AG04449 (cell line): ENCODE results near the gene PRPF31.

Experiments
- CTCF ChIA-PET: fragments of 350-600 bp; formaldehyde crosslinking; extraction: SDS; loops from one replicate; lab custom pipeline; 2021; ENCODE audit warnings: antibody characterized with exemption; lab: Yijun Ruan, JAX
- POLR2A ChIA-PET: fragments of 400-600, 350-600 bp; formaldehyde crosslinking; extraction: SDS; loops from one replicate; lab custom pipeline; 2020; ENCODE audit warnings: antibody characterized with exemption, inconsistent platforms; lab: Yijun Ruan, JAX
- DNase-seq: peaks from one replicate; pipeline ENCODE4 v3.0.0-alpha.2; 2010; ENCODE audit warnings: low read depth, low spot score
- H3K4me3 ChIP-seq: 2 replicates; pipeline ENCODE4 v1.5.1; 2011; ENCODE audit warnings: low read depth, mild to moderate bottlenecking, control low read depth, low read length
- TF ChIP-seq, protein P1 (sequence below): IDR thresholded peaks from one replicate; pipeline ENCODE4 v1.5.1; 2011; ENCODE audit warnings: mild to moderate bottlenecking, moderate library complexity, low read length, control low read depth, inconsistent platforms; ENCODE audit not compliant: insufficient read depth; ENCODE audit errors: missing control alignments

Gene PRPF31

GRCh38 chr19:54172471-54173358 lies 57.2 kb downstream of the PRPF31 start, which contains the start of gene TMC4:
TMC4 (minus strand) TSS chr19:54173160; CDS start chr19:54173117, 43 bp downstream.
- no peak for DNase-seq
- H3K4me3 ChIP-seq: no peak within 1 kb of the TSS
- TF ChIP-seq, protein P1, sequence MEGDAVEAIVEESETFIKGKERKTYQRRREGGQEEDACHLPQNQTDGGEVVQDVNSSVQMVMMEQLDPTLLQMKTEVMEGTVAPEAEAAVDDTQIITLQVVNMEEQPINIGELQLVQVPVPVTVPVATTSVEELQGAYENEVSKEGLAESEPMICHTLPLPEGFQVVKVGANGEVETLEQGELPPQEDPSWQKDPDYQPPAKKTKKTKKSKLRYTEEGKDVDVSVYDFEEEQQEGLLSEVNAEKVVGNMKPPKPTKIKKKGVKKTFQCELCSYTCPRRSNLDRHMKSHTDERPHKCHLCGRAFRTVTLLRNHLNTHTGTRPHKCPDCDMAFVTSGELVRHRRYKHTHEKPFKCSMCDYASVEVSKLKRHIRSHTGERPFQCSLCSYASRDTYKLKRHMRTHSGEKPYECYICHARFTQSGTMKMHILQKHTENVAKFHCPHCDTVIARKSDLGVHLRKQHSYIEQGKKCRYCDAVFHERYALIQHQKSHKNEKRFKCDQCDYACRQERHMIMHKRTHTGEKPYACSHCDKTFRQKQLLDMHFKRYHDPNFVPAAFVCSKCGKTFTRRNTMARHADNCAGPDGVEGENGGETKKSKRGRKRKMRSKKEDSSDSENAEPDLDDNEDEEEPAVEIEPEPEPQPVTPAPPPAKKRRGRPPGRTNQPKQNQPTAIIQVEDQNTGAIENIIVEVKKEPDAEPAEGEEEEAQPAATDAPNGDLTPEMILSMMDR: no peak

DNA sequence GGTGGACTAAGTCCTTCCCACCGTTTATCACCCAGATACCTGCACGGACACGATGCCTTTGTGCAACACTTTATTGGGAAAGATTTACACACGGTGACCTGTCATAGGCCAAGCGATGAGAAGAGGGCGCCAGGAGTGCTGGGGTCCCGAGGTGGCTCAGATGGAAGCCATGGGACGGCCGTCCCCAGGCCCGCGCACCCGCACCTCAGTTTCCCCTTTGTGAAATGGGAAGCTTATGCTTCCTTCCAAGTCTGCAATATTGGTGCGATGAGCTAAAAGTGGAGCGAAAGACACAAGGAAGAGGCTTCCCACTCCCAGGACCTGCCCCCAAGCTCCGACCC lies 57.8 kb downstream of the PRPF31 start:
- no peak for DNase-seq
- CTCF ChIA-PET: interaction anchor here (0.9 to 2.2 kb wide), 5 partner anchors 10 to 58 kb away, joined by 3 to 9 read pairs (median 3); partner anchors contain the start of gene MBOAT7
- TF ChIP-seq, protein P1: no peak
- no peak overlapping the region for H3K4me3 ChIP-seq
- POLR2A ChIA-PET: interaction anchor here (0.8 to 1.9 kb wide), 2 partner anchors 15 to 28 kb away, joined by 4 to 10 read pairs; partner anchors contain the start of genes MBOAT7 and RPS9

More at GRCh38 chr19:54172471-54173358, 57.2 kb downstream of the PRPF31 start, which contains the start of gene TMC4:
- ChIA-PET CTCF (interaction anchor here (0.8 to 2.2 kb wide), 4 partner anchors 9 to 59 kb away, joined by 3 to 9 read pairs (median 3); partner anchors contain the start of gene MBOAT7), POLR2A (interaction anchor here (1.9 kb wide), 1 partner anchor 16 kb away, joined by 10 read pairs; the partner anchor contains the start of gene MBOAT7)

- CTCF ChIA-PET: interaction anchor here (0.9 to 2.2 kb wide), 4 partner anchors 11 to 57 kb away, joined by 3 to 9 read pairs (median 4); partner anchors contain the start of gene MBOAT7
- no peak overlapping the region for H3K4me3 ChIP-seq
- TF ChIP-seq, protein P1: no peak
- DNase-seq: no peak
- POLR2A ChIA-PET: interaction anchor here (0.8 to 1.9 kb wide), 2 partner anchors 15 to 27 kb away, joined by 4 to 10 read pairs; partner anchors contain the start of genes MBOAT7 and RPS9
These were observed 58.6 kb downstream of the PRPF31 start for GRCh38 chr19:54173951-54174834.

GRCh38 chr19:54178581-54179261 lies 63.2 kb downstream of the PRPF31 start:
- TF ChIP-seq, protein P1: no peak
- POLR2A ChIA-PET: no interaction called here
- H3K4me3 ChIP-seq: no peak overlapping the region
- CTCF ChIA-PET: interaction anchor here (0.7 to 2.9 kb wide), 3 partner anchors 10 to 54 kb away, joined by 3 to 14 read pairs (median 4); partner anchors contain the start of gene MBOAT7
- DNase-seq: no peak

GRCh38 chr19:54179262-54179852 lies 63.8 kb downstream of the PRPF31 start:
- ChIA-PET CTCF (interaction anchor here (0.7 to 1.9 kb wide), 3 partner anchors 10 to 53 kb away, joined by 3 to 7 read pairs (median 4); partner anchors contain the start of gene MBOAT7), POLR2A (interaction anchor here (0.8 kb wide), 1 partner anchor 30 kb away, joined by 3 read pairs; no protein-coding TSS in a partner anchor)
- TF ChIP-seq, protein P1: no peak
- H3K4me3 ChIP-seq: no peak overlapping the region
- no peak for DNase-seq
